Right atrium auricular region (tissue), 2 donors: ENCODE measurements around the gene RBM33. TPM values are rescaled to one million over a fixed set of nuclear protein-coding genes. Genes with fewer than 3 reads are reported as not detected.

ENCODE experiments used
- DNase-seq: peaks from one replicate; pipeline ENCODE4 v3.0.0-alpha.2; 2019; ENCODE audit warnings: low spot score
- H3K27ac ChIP-seq, 2 donors: fragments of 200-600 bp; sonication (generic); 1 replicate in 1 of 2; 2 replicates in 1 of 2; pipeline ENCODE4 v1.5.1; 2016 to 2019
- H3K27me3 ChIP-seq, 2 donors: fragments of 200-600 bp; sonication (generic); one replicate each; pipeline versions ENCODE4 v1.5.1 to v1.6.0; 2017 to 2019
- H3K36me3 ChIP-seq: fragments of 200-600 bp; sonication (generic); one replicate; pipeline ENCODE4 v1.5.1; 2016
- H3K4me1 ChIP-seq, 2 donors: fragments of 200-600 bp; sonication (generic); one replicate each; pipeline versions ENCODE4 v1.5.1 to v1.6.0; 2017 to 2019
- H3K4me3 ChIP-seq, 2 donors: fragments of 200-600 bp; sonication (generic); 1 replicate in 1 of 2; 2 replicates in 1 of 2; pipeline ENCODE4 v1.5.1; 2017 to 2019; ENCODE audit warnings: mild to moderate bottlenecking in 1 of 2, moderate library complexity in 1 of 2
- H3K9me3 ChIP-seq, 2 donors: fragments of 200-600 bp; sonication (generic); one replicate each; pipeline ENCODE4 v1.5.1; 2019
- CTCF ChIP-seq, 2 donors: fragments of 200-600 bp; sonication (generic); IDR thresholded peaks; one replicate each; pipeline ENCODE4 v1.5.1; 2019; ENCODE audit warnings: antibody characterized with exemption in 2 of 2
- total RNA-seq, 2 donors: library from RNA; depleted of rRNA; stranded (reverse); fragments of >200 nt; gene quantifications; one replicate each; pipeline ENCODE4 v1.1.0, GENCODE V29; 2016

The RBM33 gene
- total RNA-seq, 2 donors from 2014 or later, result 15.4 to 21.0 TPM

GRCh38 chr7:155792999-155793560 is 148.6 kb downstream of the RBM33 start:
- TF ChIP-seq CTCF (IDR thresholded peaks at IDR 0.05), result no peak
- DNase-seq, result no peak
- no peaks in the 10 kb centered on the region for H3K36me3 ChIP-seq
- peaks cover 0 to 8% of the 10 kb centered on the region in 2 donors for H3K4me1 ChIP-seq
- no peaks in the 10 kb centered on the region for H3K27me3 ChIP-seq
- no peaks in the 10 kb centered on the region for H3K9me3 ChIP-seq
- H3K4me3 ChIP-seq, result no peak overlapping the region
- H3K27ac ChIP-seq, result no peak overlapping the region

- TF ChIP-seq CTCF (IDR thresholded peaks at IDR 0.05), result no peak
- H3K36me3 ChIP-seq, result no peaks in the 10 kb centered on the region
- peaks cover 0 to 8% of the 10 kb centered on the region in 2 donors for H3K4me1 ChIP-seq
- DNase-seq, result no peak
- no peaks in the 10 kb centered on the region for H3K9me3 ChIP-seq
- no peaks in the 10 kb centered on the region for H3K27me3 ChIP-seq
- H3K4me3 ChIP-seq, result no peak overlapping the region
- H3K27ac ChIP-seq, result no peak overlapping the region
Observed at GRCh38 chr7:155793720-155794119, 149.3 kb downstream of the RBM33 start.

- TF ChIP-seq CTCF (IDR thresholded peaks at IDR 0.05), result no peak
- Histone ChIP-seq H3K4me3 (no peak overlapping the region), H3K36me3 (no peaks in the 10 kb centered on the region), H3K27ac (no peak overlapping the region), H3K27me3 (no peaks in the 10 kb centered on the region), H3K4me1 (peaks cover 0 to 8% of the 10 kb centered on the region in 2 donors), H3K9me3 (no peaks in the 10 kb centered on the region)
- no peak for DNase-seq
Observed at GRCh38 chr7:155794196-155794595, 149.7 kb downstream of the RBM33 start.

GRCh38 chr7:155795401-155795800 is 150.9 kb downstream of the RBM33 start:
- H3K27me3 ChIP-seq, result no peaks in the 10 kb centered on the region
- DNase-seq, result no peak
- no peak for TF ChIP-seq CTCF (IDR thresholded peaks at IDR 0.05)
- no peak overlapping the region for H3K4me3 ChIP-seq
- peaks cover 0 to 8% of the 10 kb centered on the region in 2 donors for H3K4me1 ChIP-seq
- H3K36me3 ChIP-seq, result no peaks in the 10 kb centered on the region
- no peak overlapping the region for H3K27ac ChIP-seq
- no peaks in the 10 kb centered on the region for H3K9me3 ChIP-seq

GRCh38 chr7:155795951-155796350 is 151.5 kb downstream of the RBM33 start:
- H3K27me3 ChIP-seq, result no peaks in the 10 kb centered on the region

More at GRCh38 chr7:155795951-155796350, 151.5 kb downstream of the RBM33 start:
- no peak overlapping the region for H3K4me3 ChIP-seq
- H3K9me3 ChIP-seq, result no peaks in the 10 kb centered on the region
- no peak for TF ChIP-seq CTCF (IDR thresholded peaks at IDR 0.05)
- no peaks in the 10 kb centered on the region for H3K36me3 ChIP-seq
- peaks cover 0 to 8% of the 10 kb centered on the region in 2 donors for H3K4me1 ChIP-seq
- no peak overlapping the region for H3K27ac ChIP-seq
- DNase-seq, result no peak
